B cell (primary cell): ENCODE measurements around the gene MED15. TPM values are rescaled to one million over a fixed set of nuclear protein-coding genes. Genes with fewer than 3 reads are reported as not detected.

Source experiments
- ATAC-seq: fragments of 200-7000 bp; cut with Tn5 transposase; one replicate; pipeline ENCODE4 v1.10.0; 2021; ENCODE audit warnings: low read depth, mild to moderate bottlenecking, moderate number of reproducible peaks, moderate library complexity
- CTCF ChIA-PET: fragments of 350-600 bp; sonication (Branson Sonifier 250); formaldehyde crosslinking; loops from one replicate; lab custom pipeline; 2021; ENCODE audit warnings: antibody characterized with exemption, inconsistent platforms; lab: Charles Lee
- POLR2A ChIA-PET: fragments of 350-600 bp; sonication (Branson Sonifier 250); formaldehyde crosslinking; loops from one replicate; lab custom pipeline; 2021; ENCODE audit warnings: antibody characterized with exemption; lab: Charles Lee
- DNase-seq: peaks from one replicate; pipeline ENCODE4 v3.0.0; 2013
- H2AFZ ChIP-seq: 2 replicates; pipeline ENCODE4 v1.6.1; 2012; ENCODE audit warnings: mild to moderate bottlenecking, low read depth, low read length; ENCODE audit not compliant: insufficient read depth, poor library complexity, severe bottlenecking
- H3K27ac ChIP-seq, 2 donors: 1 replicate in 1 of 2; 2 replicates in 1 of 2; pipeline ENCODE4 v1.5.1; 2012 to 2013; ENCODE audit warnings: low read length in 2 of 2, mild to moderate bottlenecking in 2 of 2, moderate library complexity in 1 of 2
- H3K27me3 ChIP-seq, 4 experiments: fragments of 200-600 bp in 1 of 4; sonication (generic) in 1 of 4; replicated peaks in 1 of 4; 1 replicate in 2 of 4; 2 replicates in 2 of 4; pipeline versions ENCODE4 v1.6.1 to v1.7.0; 2013 to 2016; ENCODE audit warnings: low read length in 3 of 4, mild to moderate bottlenecking in 2 of 4, mixed read lengths in 1 of 4, moderate library complexity in 1 of 4; ENCODE audit not compliant: insufficient read depth in 4 of 4, control insufficient read depth in 3 of 4; ENCODE audit errors: control extremely low read depth in 1 of 4
- H3K36me3 ChIP-seq, 2 experiments: replicated peaks in 1 of 2; 1 replicate in 1 of 2; 2 replicates in 1 of 2; pipeline versions ENCODE4 v1.6.1 to v1.7.1; 2013; ENCODE audit warnings: low read length in 1 of 2; ENCODE audit not compliant: insufficient read depth in 2 of 2, control insufficient read depth in 1 of 2; ENCODE audit errors: control extremely low read depth in 1 of 2, extremely low read depth in 1 of 2
- H3K4me1 ChIP-seq, 2 donors: fragments of 200-600 bp in 1 of 2; sonication (generic) in 1 of 2; 1 replicate in 1 of 2; 2 replicates in 1 of 2; pipeline versions ENCODE4 v1.5.1 to v1.6.1; 2013 to 2017; ENCODE audit warnings: low read length in 2 of 2; ENCODE audit not compliant: control insufficient read depth in 2 of 2, insufficient read depth in 2 of 2
- H3K4me2 ChIP-seq: replicated peaks from 2 replicates; pipeline ENCODE3; 2012; ENCODE audit warnings: mild to moderate bottlenecking, low read depth, low read length; ENCODE audit not compliant: poor library complexity, severe bottlenecking
- H3K4me3 ChIP-seq, 5 experiments: fragments of 200-600 bp in 1 of 5; sonication (generic) in 1 of 5; 1 replicate in 3 of 5; 2 replicates in 2 of 5; pipeline versions ENCODE4 v1.5.1 to v1.7.0; 2011 to 2016; ENCODE audit warnings: low read length in 4 of 5, mild to moderate bottlenecking in 4 of 5, low read depth in 2 of 5, control low read depth in 1 of 5, moderate library complexity in 1 of 5; ENCODE audit not compliant: insufficient read depth in 1 of 5; ENCODE audit errors: control extremely low read depth in 1 of 5, extremely low read depth in 1 of 5
- H3K79me2 ChIP-seq: fragments of 200-600 bp; sonication (generic); one replicate; pipeline ENCODE4 v1.6.0; 2016; ENCODE audit warnings: low read length; ENCODE audit not compliant: control insufficient read depth, insufficient read depth
- H3K9ac ChIP-seq: fragments of 200-600 bp; sonication (generic); 2 replicates; pipeline ENCODE4 v1.6.1; 2017; ENCODE audit warnings: mild to moderate bottlenecking, low read length, moderate library complexity
- H3K9me3 ChIP-seq, 3 donors: one replicate each; pipeline versions ENCODE4 v1.6.1 to v1.7.1; 2013; ENCODE audit warnings: low read length in 2 of 3; ENCODE audit not compliant: control insufficient read depth in 2 of 3, insufficient read depth in 1 of 3; ENCODE audit errors: control extremely low read depth in 1 of 3
- H4K20me1 ChIP-seq: 2 replicates; pipeline ENCODE4 v1.6.0; 2012; ENCODE audit warnings: mild to moderate bottlenecking, low read length; ENCODE audit not compliant: insufficient read depth, control insufficient read depth, poor library complexity, severe bottlenecking
- H3K27ac Mint-ChIP-seq: one replicate; pipeline ENCODE4 v1.8.0; 2021; ENCODE audit warnings: mixed read lengths
- H3K27me3 Mint-ChIP-seq: one replicate; pipeline ENCODE4 v1.8.0; 2021; ENCODE audit warnings: mixed read lengths
- H3K4me1 Mint-ChIP-seq: one replicate; pipeline ENCODE4 v1.8.0; 2021; ENCODE audit warnings: mixed read lengths
- H3K4me3 Mint-ChIP-seq: one replicate; pipeline ENCODE4 v1.8.0; 2021; ENCODE audit warnings: mixed read lengths
- H3K9me3 Mint-ChIP-seq: one replicate; pipeline ENCODE4 v1.8.0; 2022; ENCODE audit warnings: mixed read lengths; ENCODE audit not compliant: insufficient read depth
- CTCF ChIP-seq: fragments of 200-600 bp; IDR thresholded peaks from one replicate; pipeline ENCODE4 v1.8.0; 2022; ENCODE audit warnings: antibody characterized with exemption, mild to moderate bottlenecking
- EZH2 ChIP-seq: IDR thresholded peaks from 2 replicates; pipeline ENCODE4 v1.6.1; 2012; ENCODE audit warnings: borderline replicate concordance, low read depth, mild to moderate bottlenecking, moderate library complexity, low read length; ENCODE audit not compliant: insufficient read depth, poor library complexity, severe bottlenecking
- WGBS: methylation state at CpG from one replicate; pipeline ENCODE4 v1.1.5; 2013; ENCODE audit warnings: missing lambda C conversion rate; ENCODE audit not compliant: insufficient coverage; 5-methylcytosine and 5-hydroxymethylcytosine counted together
- intact Hi-C: fragments of 100-400 bp; cut with micrococcal nuclease; formaldehyde crosslinking; loops from one replicate; pipeline ENCODE4 v1.10.0; 2022
- polyA plus RNA-seq: library from polyadenylated mRNA; depleted of rRNA; stranded (reverse); fragments of >200 nt; gene quantifications from 2 replicates; pipeline ENCODE4 v1.2.3, GENCODE V29; 2012
- total RNA-seq, 2 donors: library from RNA; stranded (reverse); fragments of 120-200 nt in 1 of 2; gene quantifications; 1 replicate in 1 of 2; 2 replicates in 1 of 2; pipeline versions ENCODE4 v1.2.3 to v1.2.4, GENCODE V29; 2013 to 2022

Gene MED15
- total and polyA plus RNA-seq, 2 donors (not counting 1 experiment from before 2014, with no cell fraction given) = 109 to 134 TPM

DNA sequence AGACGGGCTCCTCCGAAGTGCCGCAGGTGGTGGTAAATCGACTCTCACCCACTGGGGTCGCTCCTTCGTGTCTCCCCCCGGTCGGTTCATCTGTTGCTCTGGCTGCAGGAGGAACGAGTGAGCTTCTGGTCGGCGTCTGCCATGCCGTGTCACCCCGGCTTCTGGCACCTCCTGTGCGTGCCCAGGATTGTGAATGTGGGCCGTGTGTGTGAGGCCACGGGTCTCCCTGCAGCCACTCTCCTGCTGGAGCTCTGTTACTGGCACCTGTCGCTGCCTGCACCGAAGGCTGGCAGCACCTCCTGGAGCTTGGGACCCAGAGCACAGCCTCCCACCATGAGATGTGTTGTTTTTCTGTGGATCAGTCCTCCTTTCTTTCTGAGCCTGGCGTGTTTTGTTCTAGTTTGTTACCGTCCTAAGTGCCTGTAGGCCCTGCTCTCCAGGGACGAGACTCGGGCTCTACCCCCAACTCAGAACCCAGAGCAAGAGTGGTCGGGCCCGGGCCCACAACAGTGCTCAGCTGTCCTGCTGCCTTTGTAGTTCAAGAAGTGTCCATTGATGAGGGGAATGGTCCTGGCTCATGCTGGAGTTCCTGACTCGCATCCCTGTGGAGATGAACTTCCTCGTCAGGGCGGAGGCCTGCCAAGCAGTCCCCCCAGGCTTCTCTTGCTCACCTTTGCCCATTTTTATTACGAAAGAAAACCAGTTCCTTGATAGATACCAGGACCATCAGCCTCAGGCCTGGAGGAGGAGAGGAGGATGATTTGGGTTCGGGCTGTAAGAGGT, 66.6 kb downstream of the MED15 start:
- H3K4me1 ChIP-seq = peaks cover 0 to 7% of the 10 kb centered on the region in 2 donors
- ChIA-PET CTCF (interaction anchor here (4.9 to 6.7 kb wide), 2 partner anchors 10 to 156 kb away, joined by 34 to 56 read pairs; no protein-coding TSS in a partner anchor), POLR2A (no interaction called here)
- no peaks in the 10 kb centered on the region for H3K27me3 ChIP-seq
- H3K79me2 ChIP-seq = peaks cover 17% of the 10 kb centered on the region
- peaks cover 5% of the 10 kb centered on the region for H3K4me1 Mint-ChIP-seq
- H3K27me3 Mint-ChIP-seq = no peaks in the 10 kb centered on the region
- intact Hi-C loops = no loop called here
- no peaks in the 10 kb centered on the region for H3K9me3 ChIP-seq
- no peak overlapping the region for H3K9ac ChIP-seq
- H4K20me1 ChIP-seq = peaks cover 37% of the 10 kb centered on the region
- no peak overlapping the region for H3K27ac ChIP-seq
- 98% methylated on average over 28 of the region's 29 CpGs for WGBS
- no peak for ATAC-seq
- H2AFZ ChIP-seq = no peak overlapping the region
- no peak overlapping the region for H3K4me3 Mint-ChIP-seq
- no peak overlapping the region for H3K4me2 ChIP-seq
- no peaks in the 10 kb centered on the region for H3K9me3 Mint-ChIP-seq
- TF ChIP-seq CTCF (no peak), EZH2 (no peak)
- H3K4me3 ChIP-seq = no peak overlapping the region
- H3K36me3 ChIP-seq = peaks cover 0 to 83% of the 10 kb centered on the region in 2 experiments
- DNase-seq = no peak
- H3K27ac Mint-ChIP-seq = no peak overlapping the region

GRCh38 chr22:20574920-20575353, 67.5 kb downstream of the MED15 start:
- Histone ChIP-seq H3K4me2 (no peak overlapping the region), H3K36me3 (peaks cover 0 to 84% of the 10 kb centered on the region in 2 experiments), H2AFZ (no peak overlapping the region), H3K27me3 (no peaks in the 10 kb centered on the region), H3K9me3 (no peaks in the 10 kb centered on the region), H3K79me2 (peaks cover 17% of the 10 kb centered on the region), H3K4me3 (no peak overlapping the region), H4K20me1 (peaks cover 47% of the 10 kb centered on the region), H3K4me1 (no peaks in the 10 kb centered on the region), H3K27ac (no peak overlapping the region), H3K9ac (no peak overlapping the region)
- ATAC-seq (no peak), DNase-seq (no peak)
- CTCF ChIA-PET = interaction anchor here (0.6 to 4.9 kb wide), 3 partner anchors 11 to 157 kb away, joined by 4 to 34 read pairs (median 4); no protein-coding TSS in a partner anchor
- Mint-ChIP-seq H3K4me3 (no peak overlapping the region), H3K9me3 (no peaks in the 10 kb centered on the region), H3K27me3 (no peaks in the 10 kb centered on the region), H3K27ac (no peak overlapping the region), H3K4me1 (no peaks in the 10 kb centered on the region)
- TF ChIP-seq CTCF (no peak), EZH2 (no peak)
- POLR2A ChIA-PET = no interaction called here
- WGBS = 97% methylated on average over 16 of the region's 18 CpGs
- intact Hi-C loops = no loop called here
